Upper lobe of left lung (tissue), 4 donors: Measurements from ENCODE around the gene DTWD2.

ENCODE experiments used
- CTCF ChIP-seq, 6 experiments: fragments of 450-650 bp in 4 of 6; fragments of 200-600 bp in 2 of 6; sonication (generic) in 2 of 6; IDR thresholded peaks; one replicate each; pipeline ENCODE4 v1.5.1; 2016 to 2019; ENCODE audit warnings: antibody characterized with exemption in 6 of 6
- POLR2A ChIP-seq, 4 donors: fragments of 450-650 bp; IDR thresholded peaks; one replicate each; pipeline ENCODE4 v1.5.1; 2016 to 2017; ENCODE audit warnings: antibody characterized with exemption in 4 of 4, mild to moderate bottlenecking in 2 of 4

- TF ChIP-seq CTCF (IDR thresholded peaks at IDR 0.05) (no peak), POLR2A (IDR thresholded peaks at IDR 0.05) (no peak)
Measured at GRCh38 chr5:119017994-119018393, 29.6 kb upstream of the DTWD2 start.
